HG03520 (cell line): ENCODE results near the gene LCA5L.
"Not testable (repeated sequence)": the region's sequence is repeated elsewhere in the genome, so short reads cannot be mapped to it uniquely, and the experiment has no call there.

Source experiments
- ATAC-seq: cut with Tn5 transposase; IDR thresholded peaks from one replicate; pipeline ENCODE4 v1.9.1; 2021; ENCODE audit warnings: mild to moderate bottlenecking, moderate library complexity; ENCODE audit not compliant: unreplicated experiment

LCA5L gene

GRCh38 chr21:39388038-39388810, 57.4 kb downstream of the LCA5L start:
- ATAC-seq: peak; percentile 71

DNA sequence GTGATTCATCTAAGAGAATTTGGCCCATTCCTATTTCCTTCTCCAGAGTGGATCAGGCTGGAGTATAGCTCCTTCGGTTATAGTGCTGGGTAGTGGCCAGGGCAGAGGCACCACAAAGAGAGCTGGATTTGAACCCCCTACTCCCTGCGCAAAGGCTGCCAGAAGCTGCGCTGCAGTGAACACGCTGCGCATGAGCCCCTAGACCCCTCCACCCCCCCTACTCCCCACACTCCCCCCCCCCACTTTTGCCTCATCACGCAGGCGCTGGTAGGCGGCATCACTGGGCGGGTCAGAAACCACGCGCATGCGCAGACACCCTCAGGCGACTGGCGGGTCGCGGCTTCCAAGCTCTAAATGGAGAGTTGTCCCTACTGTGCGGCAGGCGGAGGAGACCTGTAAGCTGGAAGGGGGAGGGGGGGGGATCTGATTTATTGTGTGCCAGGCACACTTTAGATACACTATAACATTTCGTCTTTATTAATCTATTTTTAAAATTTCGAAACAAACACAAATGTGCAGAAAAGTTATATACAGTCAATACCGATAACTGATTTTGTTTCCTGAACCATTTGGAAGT, 58.0 kb downstream of the LCA5L start:
- no peak for ATAC-seq

GRCh38 chr21:39386899-39387298, 58.7 kb downstream of the LCA5L start:
- ATAC-seq: no peak

DNA sequence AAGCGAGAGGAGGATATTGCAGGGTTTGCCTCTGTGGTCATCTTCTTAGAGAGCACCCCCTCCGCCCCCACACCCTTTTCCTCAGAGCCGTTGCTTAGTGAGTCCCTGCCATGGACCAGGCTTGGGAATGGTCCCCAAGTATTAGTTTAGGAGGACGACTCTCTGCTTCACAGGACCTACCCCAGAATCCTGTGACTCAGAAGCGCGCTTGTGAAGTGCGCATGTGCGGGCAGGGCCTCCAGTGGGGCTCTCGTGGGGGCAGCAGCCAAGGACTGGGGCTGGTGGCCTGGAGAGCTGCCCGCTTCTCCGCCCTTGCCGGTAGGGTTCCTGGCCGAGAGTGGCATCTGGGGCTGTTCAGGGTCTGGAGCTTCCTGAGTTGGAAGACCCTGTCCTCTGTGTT, 59.4 kb downstream of the LCA5L start:
- no peak for ATAC-seq

DNA sequence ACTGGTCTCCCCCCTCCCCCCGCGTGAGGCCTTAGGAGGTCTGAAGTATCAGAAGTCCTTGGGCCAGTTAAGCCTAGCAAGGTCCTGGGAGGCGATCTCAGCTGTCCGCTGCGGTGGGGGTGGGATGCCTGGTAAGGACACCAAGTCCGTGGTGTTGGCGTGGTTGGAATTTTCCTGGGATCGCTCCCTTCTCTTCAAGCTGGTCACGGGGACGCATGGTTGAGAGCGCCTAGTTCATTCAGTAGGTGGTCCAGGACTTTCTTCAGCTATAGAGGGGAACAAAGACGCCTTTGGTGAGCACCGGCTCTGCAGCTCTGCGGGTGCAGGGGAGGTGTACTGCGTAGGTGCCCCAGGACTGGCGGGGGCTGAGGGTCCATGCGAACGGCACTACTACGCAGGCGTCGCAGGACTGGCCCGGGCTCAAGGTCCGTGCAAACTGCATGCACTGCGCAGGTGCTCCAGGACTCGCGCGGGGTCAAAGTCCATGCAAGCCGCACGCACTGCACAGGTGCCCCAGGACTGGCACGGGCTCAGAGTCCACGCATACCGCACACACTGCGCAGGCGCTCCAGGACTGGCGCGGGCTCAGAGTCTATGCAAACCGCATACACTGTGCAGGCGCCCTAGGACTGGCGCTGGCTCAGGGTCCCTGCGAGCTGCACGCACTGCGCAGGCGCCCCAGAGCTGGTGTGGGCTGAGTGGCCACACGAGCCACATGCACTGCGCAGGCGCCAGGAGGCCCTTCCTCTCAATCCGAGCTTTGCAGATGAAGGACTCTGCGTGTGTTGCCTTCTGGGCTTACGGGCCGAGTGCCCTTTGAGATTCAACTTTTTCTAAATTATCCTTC, 60.1 kb downstream of the LCA5L start:
- ATAC-seq: no peak

DNA sequence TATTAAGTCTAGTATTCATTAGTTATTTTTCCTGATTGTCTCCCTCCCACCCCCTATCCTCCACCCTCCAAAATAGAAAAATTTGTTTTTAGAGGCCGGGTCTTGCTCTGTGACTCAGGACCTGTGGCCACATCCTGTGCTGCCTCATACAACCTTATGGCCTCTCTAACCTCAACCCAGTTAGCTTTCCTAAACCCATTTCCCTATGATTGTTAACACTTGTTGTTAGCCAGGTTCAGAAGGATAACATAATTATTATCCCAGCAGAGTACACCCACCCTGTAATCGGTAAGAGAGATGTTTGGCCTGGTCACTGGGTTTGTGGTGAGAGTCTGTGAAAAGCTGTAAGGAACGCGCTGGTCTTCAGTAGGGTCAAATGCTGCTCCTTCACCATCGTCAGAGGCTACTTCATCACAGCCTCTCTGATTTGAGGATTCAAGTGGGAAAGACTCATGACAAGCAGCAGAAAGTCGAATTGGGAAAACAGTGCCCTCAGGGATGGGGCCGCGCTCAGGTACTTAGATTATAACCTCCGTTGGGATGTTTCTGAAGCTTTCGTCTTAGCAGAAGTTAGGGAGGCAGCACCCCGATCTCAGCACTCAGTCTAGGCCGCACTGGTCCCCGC, 60.8 kb downstream of the LCA5L start:
- ATAC-seq: no peak

- not testable (repeated sequence) for ATAC-seq
Observed at GRCh38 chr21:39382096-39382495, 63.5 kb downstream of the LCA5L start.

- ATAC-seq: no peak
Observed at GRCh38 chr21:39381009-39381408, 64.6 kb downstream of the LCA5L start.

GRCh38 chr21:39379986-39380891, 65.3 kb downstream of the LCA5L start:
- peak; percentile 93 for ATAC-seq

- ATAC-seq: no peak
Observed at GRCh38 chr21:39377444-39378050, 68.0 kb downstream of the LCA5L start.

DNA sequence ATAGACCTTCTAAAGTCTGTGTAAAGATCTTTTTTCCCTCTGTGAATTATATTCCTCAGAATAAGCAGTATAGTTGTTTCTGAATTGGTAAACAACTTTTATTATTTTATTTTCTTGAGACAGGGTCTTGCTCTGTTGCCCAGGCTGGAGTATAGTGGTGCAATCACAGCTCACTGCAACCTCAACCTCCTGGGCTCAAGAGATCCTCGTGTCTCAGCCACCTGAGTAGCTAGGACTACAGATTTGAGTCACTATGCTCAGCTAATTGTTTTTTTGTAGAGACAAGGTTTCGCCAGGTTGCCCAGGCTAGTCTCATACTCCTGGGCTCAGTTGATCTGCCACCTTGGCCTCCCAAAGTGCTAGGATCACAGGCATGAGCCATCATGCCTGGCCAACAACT, 70.1 kb downstream of the LCA5L start:
- no peak for ATAC-seq

DNA sequence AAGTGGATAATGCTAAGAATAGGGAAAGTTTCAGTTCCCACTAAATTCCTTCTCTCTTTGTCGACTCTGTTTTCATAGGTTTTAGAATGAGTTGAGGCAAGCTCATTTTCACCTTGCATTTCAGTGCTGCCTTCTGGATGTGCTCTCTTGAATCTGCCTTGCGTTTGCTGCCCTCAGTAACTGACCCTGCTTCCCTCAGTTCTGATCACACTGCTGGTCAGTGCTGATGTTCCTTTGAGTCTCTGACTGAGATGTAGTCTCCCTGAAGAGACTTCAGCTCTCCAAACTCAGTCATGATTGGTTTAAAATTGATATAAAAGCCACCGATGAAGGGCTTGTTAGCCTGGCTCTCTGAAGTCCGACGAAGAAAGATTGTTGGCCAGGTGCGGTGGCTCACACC, 71.5 kb downstream of the LCA5L start:
- no peak for ATAC-seq

DNA sequence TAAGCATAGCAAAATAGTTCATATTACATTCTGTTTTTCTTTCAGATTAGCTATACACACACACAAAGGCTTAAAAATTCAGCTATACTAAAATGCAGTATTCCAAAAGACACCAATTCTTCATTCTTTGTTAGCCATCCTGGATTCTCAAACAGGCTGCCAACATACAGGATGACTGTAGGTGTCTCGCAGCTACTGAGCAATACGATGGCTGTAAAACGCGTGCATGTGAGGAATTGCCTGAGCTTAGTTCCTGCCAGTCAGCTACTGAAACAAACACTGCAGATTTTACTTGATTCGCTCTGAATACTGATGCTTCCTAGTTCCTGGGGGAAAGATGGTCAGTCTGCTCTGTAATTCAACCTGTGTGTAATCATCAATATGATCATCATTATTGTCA, 71.9 kb downstream of the LCA5L start:
- ATAC-seq: no peak

GRCh38 chr21:39369896-39370288, 75.7 kb downstream of the LCA5L start:
- ATAC-seq: not testable (repeated sequence)

- ATAC-seq: no peak
Observed at GRCh38 chr21:39367783-39368182, 77.8 kb downstream of the LCA5L start.

DNA sequence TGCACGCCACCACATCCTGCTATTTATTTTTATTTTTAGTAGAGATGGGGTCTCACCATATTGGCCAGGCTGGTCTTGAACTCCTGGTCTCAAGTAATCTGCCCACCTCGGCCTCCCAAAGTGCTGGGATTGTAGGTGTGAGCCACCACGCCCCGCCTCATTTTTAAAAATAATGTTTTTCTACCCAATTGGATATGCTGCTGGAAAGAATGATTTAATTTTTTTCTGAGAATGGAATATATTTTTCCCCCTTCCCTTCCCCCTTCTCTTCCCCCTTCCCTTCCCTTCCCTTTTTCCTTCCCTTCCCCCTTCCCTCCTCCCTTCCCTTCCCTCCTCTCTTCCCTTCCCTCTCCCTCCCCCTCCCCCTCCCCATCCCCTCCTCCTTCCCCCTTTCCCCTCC, 79.0 kb downstream of the LCA5L start:
- no peak for ATAC-seq

DNA sequence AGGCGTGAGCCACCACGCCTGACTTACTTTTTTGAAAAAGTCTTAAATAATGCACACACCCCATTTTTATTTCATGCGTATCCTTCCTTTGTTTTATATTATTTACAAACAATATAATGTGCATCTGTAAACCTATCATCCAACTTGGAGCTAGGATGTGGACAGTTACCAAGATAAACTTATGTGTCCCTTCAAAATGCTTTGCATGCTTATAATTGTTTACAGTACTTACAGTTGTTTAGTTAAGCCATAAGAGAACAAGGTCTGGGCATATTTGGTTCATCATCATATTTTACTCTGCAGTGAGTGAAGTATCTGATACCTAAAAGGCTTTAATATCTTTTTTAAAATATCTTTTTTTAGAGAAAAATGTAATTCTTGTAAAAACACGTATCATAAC, 80.6 kb downstream of the LCA5L start:
- no peak for ATAC-seq

DNA sequence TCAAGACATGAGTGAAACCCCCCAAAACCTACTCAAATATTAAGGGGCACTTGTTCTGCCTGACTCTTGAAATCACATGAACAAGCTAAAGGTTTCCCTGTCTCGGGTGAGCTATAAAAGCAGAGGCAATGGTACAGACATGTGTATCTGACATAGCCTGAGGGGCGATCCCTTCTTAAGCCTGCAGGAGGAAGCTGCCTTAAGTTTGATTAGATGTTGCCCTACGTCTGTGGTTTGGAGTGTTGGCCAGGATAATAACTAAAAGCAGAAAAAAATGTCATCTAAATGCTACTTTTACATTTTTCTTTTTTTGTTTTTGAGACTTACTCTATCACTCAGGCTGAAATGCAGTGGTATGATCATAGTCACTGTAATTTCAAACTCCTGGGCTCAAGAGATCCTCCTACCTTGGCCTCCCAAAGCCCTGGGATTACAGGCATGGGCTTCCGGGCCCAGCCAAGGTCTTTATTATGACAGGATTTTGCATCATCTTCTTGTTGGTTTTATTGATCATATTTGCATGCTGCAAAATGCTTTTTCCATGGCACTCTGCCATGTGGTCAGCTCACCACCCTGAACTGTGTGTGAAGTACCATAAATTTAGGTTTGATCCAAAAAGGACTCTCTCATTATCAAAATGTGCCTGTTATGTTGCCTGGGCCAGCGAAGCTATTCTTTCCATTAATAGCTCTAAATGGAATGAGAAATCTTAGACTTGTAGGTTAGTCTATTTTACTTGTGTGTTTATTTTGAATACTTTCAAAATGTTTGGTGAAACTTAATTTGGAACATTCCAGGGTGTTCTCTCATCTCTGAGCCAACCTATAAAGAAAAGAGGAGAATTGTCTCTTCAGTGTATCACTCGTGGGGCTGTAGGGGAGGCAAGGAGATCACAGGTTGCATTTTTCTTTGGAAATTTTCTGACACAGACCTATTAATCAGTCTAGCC, 81.7 kb downstream of the LCA5L start:
- ATAC-seq: no peak

DNA sequence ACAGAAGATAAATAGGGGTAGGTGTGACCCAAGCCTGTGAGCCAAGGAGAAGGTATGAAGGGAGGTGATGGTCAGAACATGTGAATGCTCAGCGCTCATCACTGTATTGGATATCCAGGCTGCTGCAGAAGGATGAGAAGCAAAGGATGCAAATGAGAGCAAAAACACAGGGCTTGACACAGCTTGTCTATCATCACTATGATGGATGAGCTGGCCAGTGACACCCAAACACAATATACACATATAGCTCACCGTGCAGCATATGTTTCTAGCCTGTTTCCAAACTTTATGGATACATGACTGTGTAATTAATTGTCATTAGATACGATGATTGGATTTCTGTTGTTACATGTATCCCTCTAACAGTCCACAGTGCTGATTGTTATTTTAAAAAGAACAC, 82.8 kb downstream of the LCA5L start:
- no peak for ATAC-seq
